Tibial nerve (tissue), 4 donors: ENCODE results near the gene RPTOR. TPM values are rescaled to one million over a fixed set of nuclear protein-coding genes. Genes with fewer than 3 reads are reported as not detected.

Experiments used
- DNase-seq, 2 donors: peaks; one replicate each; pipeline ENCODE4 v3.0.0-alpha.2; 2019; ENCODE audit warnings: low spot score in 2 of 2
- H3K27ac ChIP-seq, 4 donors: fragments of 200-600 bp; sonication (generic) in 3 of 4; one replicate each; pipeline ENCODE4 v1.5.1; 2017 to 2019; ENCODE audit warnings: mild to moderate bottlenecking in 1 of 4
- H3K27me3 ChIP-seq, 2 donors: fragments of 200-600 bp; sonication (generic) in 1 of 2; one replicate each; pipeline versions ENCODE4 v1.5.1 to v1.6.0; 2017 to 2019
- H3K36me3 ChIP-seq, 3 donors: fragments of 200-600 bp; sonication (generic); one replicate each; pipeline ENCODE4 v1.5.1; 2018 to 2019
- H3K4me1 ChIP-seq, 4 donors: fragments of 200-600 bp; sonication (generic) in 3 of 4; one replicate each; pipeline ENCODE4 v1.5.1; 2017 to 2019
- H3K4me3 ChIP-seq, 4 donors: fragments of 200-600 bp; sonication (generic) in 3 of 4; one replicate each; pipeline ENCODE4 v1.5.1; 2017 to 2019; ENCODE audit warnings: mild to moderate bottlenecking in 1 of 4, moderate library complexity in 1 of 4
- H3K9me3 ChIP-seq, 4 donors: fragments of 200-600 bp; sonication (generic) in 3 of 4; one replicate each; pipeline ENCODE4 v1.5.1; 2017 to 2019
- CTCF ChIP-seq, 5 experiments: fragments of 200-600 bp in 3 of 5; fragments of 450-650 bp in 2 of 5; sonication (generic) in 3 of 5; IDR thresholded peaks; one replicate each; pipeline ENCODE4 v1.5.1; 2016 to 2019; ENCODE audit warnings: antibody characterized with exemption in 5 of 5, mild to moderate bottlenecking in 3 of 5, moderate library complexity in 2 of 5
- EP300 ChIP-seq, 2 donors: sonication (generic); formaldehyde crosslinking; IDR thresholded peaks; one replicate each; pipeline ENCODE4 v1.6.1; 2017; ENCODE audit warnings: antibody characterized with exemption in 2 of 2, mild to moderate bottlenecking in 1 of 2
- POLR2A ChIP-seq, 2 donors: fragments of 450-650 bp; IDR thresholded peaks; one replicate each; pipeline ENCODE4 v1.6.1; 2017; ENCODE audit warnings: antibody characterized with exemption in 2 of 2, mild to moderate bottlenecking in 2 of 2, moderate library complexity in 2 of 2
- WGBS, 2 donors: methylation state at CpG; one replicate each; pipeline ENCODE4 v1.1.5; 2018; 5-methylcytosine and 5-hydroxymethylcytosine counted together
- total RNA-seq, 4 donors: library from RNA; depleted of rRNA; stranded (reverse); fragments of >200 nt; gene quantifications; one replicate each; pipeline ENCODE4 v1.1.0, GENCODE V29; 2016

The RPTOR gene
- total RNA-seq, 4 donors from 2014 or later, result 34.7 to 56.4 (median 40.1) TPM

GRCh38 chr17:80603396-80603795 is 58.8 kb downstream of the RPTOR start:
- TF ChIP-seq EP300 (IDR thresholded peaks at IDR 0.05), result no peak
- no peak for TF ChIP-seq POLR2A (IDR thresholded peaks at IDR 0.05)
- TF ChIP-seq CTCF (IDR thresholded peaks at IDR 0.05), result no peak
- WGBS, 2 donors, result 86 to 89% methylated on average over 10 of the region's 10 CpGs

GRCh38 chr17:80604009-80604669 is 59.5 kb downstream of the RPTOR start:
- Histone ChIP-seq H3K27me3 (no peaks in the 10 kb centered on the region), H3K4me1 (peaks cover 0 to 18% (median 2%) of the 10 kb centered on the region in 4 donors), H3K36me3 (no peaks in the 10 kb centered on the region), H3K9me3 (no peaks in the 10 kb centered on the region), H3K27ac (no peak overlapping the region), H3K4me3 (no peak overlapping the region)
- WGBS, 2 donors, result 94 to 97% methylated on average over 5 of the region's 5 CpGs
- no peak for DNase-seq
- no peak for TF ChIP-seq POLR2A (IDR thresholded peaks at IDR 0.05)
- no peak for TF ChIP-seq CTCF (IDR thresholded peaks at IDR 0.05)
- TF ChIP-seq EP300 (IDR thresholded peaks at IDR 0.05), result no peak

More at GRCh38 chr17:80603396-80603795, 58.8 kb downstream of the RPTOR start:
- Histone ChIP-seq H3K27me3 (no peaks in the 10 kb centered on the region), H3K36me3 (no peaks in the 10 kb centered on the region), H3K9me3 (no peaks in the 10 kb centered on the region), H3K27ac (no peak overlapping the region), H3K4me3 (no peak overlapping the region), H3K4me1 (peaks cover 0 to 22% (median 2%) of the 10 kb centered on the region in 4 donors)
- no peak for DNase-seq

DNA sequence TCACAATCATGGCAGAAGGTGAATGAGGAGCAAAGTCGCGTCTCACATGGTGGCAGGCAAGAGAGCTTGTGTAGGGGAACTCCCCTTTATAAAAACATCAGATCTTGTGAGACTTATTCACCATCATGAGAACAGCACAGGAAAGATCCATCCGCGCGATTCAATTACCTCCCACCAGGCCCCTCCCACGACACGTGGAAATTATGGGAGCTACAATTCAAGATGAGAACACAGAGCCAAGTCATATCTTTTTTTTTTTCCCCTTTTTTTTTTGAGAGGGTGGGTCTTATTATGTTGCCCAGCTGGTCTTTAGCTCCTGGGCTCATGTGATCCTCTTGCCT is 60.0 kb downstream of the RPTOR start:
- 92 to 95% methylated on average over 7 of the region's 7 CpGs for WGBS, 2 donors
- TF ChIP-seq POLR2A (IDR thresholded peaks at IDR 0.05) (no peak), EP300 (IDR thresholded peaks at IDR 0.05) (no peak), CTCF (IDR thresholded peaks at IDR 0.05) (no peak)
- Histone ChIP-seq H3K9me3 (no peaks in the 10 kb centered on the region), H3K27me3 (no peaks in the 10 kb centered on the region), H3K36me3 (no peaks in the 10 kb centered on the region), H3K4me1 (peaks cover 0 to 13% (median 0%) of the 10 kb centered on the region in 4 donors), H3K27ac (no peak overlapping the region), H3K4me3 (no peak overlapping the region)
- no peak for DNase-seq

GRCh38 chr17:80605326-80606066 is 60.9 kb downstream of the RPTOR start:
- Histone ChIP-seq H3K4me3 (no peak overlapping the region), H3K9me3 (no peaks in the 10 kb centered on the region), H3K27ac (no peak overlapping the region), H3K36me3 (no peaks in the 10 kb centered on the region), H3K4me1 (peaks cover 0 to 5% (median 0%) of the 10 kb centered on the region in 4 donors), H3K27me3 (no peaks in the 10 kb centered on the region)
- DNase-seq, result no peak
- TF ChIP-seq EP300 (IDR thresholded peaks at IDR 0.05) (no peak), CTCF (IDR thresholded peaks at IDR 0.05) (no peak), POLR2A (IDR thresholded peaks at IDR 0.05) (no peak)
- 84 to 94% methylated on average over 16 of the region's 16 CpGs for WGBS, 2 donors

- no peaks in the 10 kb centered on the region for H3K36me3 ChIP-seq
- no peaks in the 10 kb centered on the region for H3K27me3 ChIP-seq
- H3K4me3 ChIP-seq, result no peak overlapping the region
- no peak for TF ChIP-seq EP300 (IDR thresholded peaks at IDR 0.05)
- TF ChIP-seq CTCF (IDR thresholded peaks at IDR 0.05), result no peak
- no peak for TF ChIP-seq POLR2A (IDR thresholded peaks at IDR 0.05)
- WGBS, 2 donors, result 94 to 96% methylated on average over 10 to 12 of the region's 12 CpGs
- H3K4me1 ChIP-seq, result peaks cover 0 to 4% (median 0%) of the 10 kb centered on the region in 4 donors
- DNase-seq, result no peak
- H3K9me3 ChIP-seq, result no peaks in the 10 kb centered on the region
- no peak overlapping the region for H3K27ac ChIP-seq
Observed at GRCh38 chr17:80608326-80608725, 63.7 kb downstream of the RPTOR start.
